GM23338 (cell line): ENCODE measurements around the gene GOLGB1. TPM values are rescaled to one million over a fixed set of nuclear protein-coding genes. Genes with fewer than 3 reads are reported as not detected.

Experiments used
- ATAC-seq: fragments of 200-7000 bp; cut with Tn5 transposase; 3 replicates; pipeline ENCODE4 v1.9.1; 2020
- DNase-seq: peaks from one replicate; pipeline ENCODE4 v3.0.0-alpha.2; 2015; ENCODE audit warnings: low spot score
- H2AFZ ChIP-seq: fragments of 200-600 bp; sonication (generic); 2 replicates; pipeline ENCODE4 v1.8.0; 2016; ENCODE audit warnings: antibody characterized with exemption, mild to moderate bottlenecking, moderate library complexity
- H3F3A ChIP-seq: fragments of 200-600 bp; sonication (generic); replicated peaks from 2 replicates; pipeline ENCODE4 v1.8.0; 2017; ENCODE audit warnings: antibody characterized with exemption, mixed run types, low read depth
- H3K27ac ChIP-seq: fragments of 200-600 bp; sonication (generic); 2 replicates; pipeline ENCODE4 v1.6.1; 2016; ENCODE audit warnings: low read depth
- H3K27me3 ChIP-seq: fragments of 200-600 bp; sonication (generic); 2 replicates; pipeline ENCODE4 v1.8.0; 2016; ENCODE audit warnings: mild to moderate bottlenecking, mixed run types, moderate library complexity; ENCODE audit not compliant: insufficient read depth
- H3K36me3 ChIP-seq: fragments of 200-600 bp; sonication (generic); 2 replicates; pipeline ENCODE4 v1.8.0; 2016; ENCODE audit warnings: mild to moderate bottlenecking; ENCODE audit not compliant: insufficient read depth
- H3K4me1 ChIP-seq: fragments of 200-600 bp; sonication (generic); 2 replicates; pipeline ENCODE4 v1.8.0; 2016; ENCODE audit warnings: mild to moderate bottlenecking, moderate library complexity; ENCODE audit not compliant: insufficient read depth
- H3K4me2 ChIP-seq: fragments of 200-600 bp; sonication (generic); 2 replicates; pipeline ENCODE4 v1.7.1; 2017; ENCODE audit warnings: mixed run types
- H3K4me3 ChIP-seq: fragments of 200-600 bp; sonication (generic); 2 replicates; pipeline ENCODE4 v1.6.1; 2016; ENCODE audit warnings: mixed run types
- H3K79me2 ChIP-seq: fragments of 200-600 bp; sonication (generic); replicated peaks from 2 replicates; pipeline ENCODE4 v1.8.0; 2017; ENCODE audit warnings: mild to moderate bottlenecking; ENCODE audit not compliant: insufficient read depth
- H3K9me2 ChIP-seq: fragments of 200-600 bp; sonication (generic); 2 replicates; pipeline ENCODE4 v1.8.0; 2017; ENCODE audit not compliant: insufficient read depth
- H4K20me1 ChIP-seq: fragments of 200-600 bp; sonication (generic); replicated peaks from 2 replicates; pipeline ENCODE4 v1.8.0; 2017; ENCODE audit warnings: mild to moderate bottlenecking; ENCODE audit not compliant: insufficient read depth
- H3K27ac Mint-ChIP-seq: 2 replicates; pipeline ENCODE4 v1.8.0; 2020; ENCODE audit warnings: inconsistent platforms, mild to moderate bottlenecking, moderate library complexity, mixed read lengths
- H3K27me3 Mint-ChIP-seq: 3 replicates; pipeline ENCODE4 v1.8.0; 2022; ENCODE audit warnings: low read depth, mild to moderate bottlenecking, moderate library complexity, mixed read lengths, inconsistent platforms; ENCODE audit not compliant: insufficient read depth, poor library complexity
- H3K36me3 Mint-ChIP-seq: 3 replicates; pipeline ENCODE4 v1.8.0; 2021; ENCODE audit warnings: low read depth, mild to moderate bottlenecking, inconsistent platforms, moderate library complexity, mixed read lengths
- H3K4me1 Mint-ChIP-seq: 3 replicates; pipeline ENCODE4 v1.8.0; 2020; ENCODE audit warnings: mild to moderate bottlenecking, inconsistent platforms, mixed read lengths
- H3K4me3 Mint-ChIP-seq: 3 replicates; pipeline ENCODE4 v1.8.0; 2021; ENCODE audit warnings: moderate library complexity, mild to moderate bottlenecking, inconsistent platforms, mixed read lengths
- H3K9me3 Mint-ChIP-seq: 3 replicates; pipeline ENCODE4 v1.8.0; 2020; ENCODE audit warnings: moderate library complexity, mild to moderate bottlenecking, inconsistent platforms, mixed read lengths
- CREB1 ChIP-seq: fragments of 250-450 bp; sonication (Bioruptor Pico); IDR thresholded peaks from 2 replicates; pipeline ENCODE4 v1.5.0; 2020; ENCODE audit warnings: low read depth, mild to moderate bottlenecking, moderate library complexity
- CTCF ChIP-seq, 2 experiments: fragments of 200-600 bp in 1 of 2; sonication (generic) in 1 of 2; conservative IDR thresholded peaks; 2 replicates each; pipeline versions ENCODE4 v1.5.1 to v1.6.1; 2016 to 2017; ENCODE audit warnings: antibody characterized with exemption in 2 of 2, low read depth in 2 of 2, mild to moderate bottlenecking in 2 of 2, moderate library complexity in 1 of 2
- ETS1 ChIP-seq: IDR thresholded peaks from 2 replicates; pipeline ENCODE4 v1.6.1; 2016; ENCODE audit warnings: antibody characterized with exemption
- EZH2 ChIP-seq: fragments of 200-600 bp; sonication (generic); IDR thresholded peaks from one replicate; pipeline ENCODE4 v1.8.0; 2017; ENCODE audit warnings: antibody characterized with exemption, mild to moderate bottlenecking, low read depth; ENCODE audit not compliant: unreplicated experiment
- EZH2phosphoT487 ChIP-seq: fragments of 200-600 bp; sonication (generic); IDR thresholded peaks from one replicate; pipeline ENCODE4 v1.8.1; 2018; ENCODE audit warnings: antibody characterized with exemption; ENCODE audit not compliant: unreplicated experiment
- JUNB ChIP-seq: IDR thresholded peaks from one replicate; pipeline ENCODE4 v1.6.1; 2016; ENCODE audit warnings: antibody characterized with exemption; ENCODE audit not compliant: unreplicated experiment
- NANOG ChIP-seq: IDR thresholded peaks from 2 replicates; pipeline ENCODE4 v1.6.1; 2016; ENCODE audit warnings: antibody characterized with exemption, borderline replicate concordance
- POLR2AphosphoS5 ChIP-seq: IDR thresholded peaks from 2 replicates; pipeline ENCODE4 v1.6.1; 2016; ENCODE audit warnings: antibody characterized with exemption, low read depth
- STAT1 ChIP-seq: IDR thresholded peaks from one replicate; pipeline ENCODE4 v1.6.1; 2016; ENCODE audit warnings: antibody characterized with exemption; ENCODE audit not compliant: unreplicated experiment
- ZNF114 ChIP-seq: fragments of 250-450 bp; sonication (Bioruptor Pico); IDR thresholded peaks from 2 replicates; pipeline ENCODE4 v1.5.0; 2020; ENCODE audit warnings: mild to moderate bottlenecking, moderate library complexity
- ZNF331 ChIP-seq: fragments of 250-450 bp; sonication (Bioruptor Pico); IDR thresholded peaks from 2 replicates; pipeline ENCODE4 v1.5.0; 2020; ENCODE audit warnings: low read depth, mild to moderate bottlenecking, moderate library complexity
- ZNF462 ChIP-seq: fragments of 250-450 bp; sonication (Bioruptor Pico); IDR thresholded peaks from 2 replicates; pipeline ENCODE4 v1.5.0; 2020; ENCODE audit warnings: mild to moderate bottlenecking, moderate library complexity
- polyA plus RNA-seq: library from polyadenylated mRNA; unstranded; fragments of >200 nt; fragmentation: Nextera tagmentation; extraction: Ambion mirVana; gene quantifications from 2 replicates; pipeline ENCODE4 v1.2.1, GENCODE V29; 2016
- total RNA-seq: library from RNA; depleted of rRNA; stranded (reverse); fragments of >200 nt; shearing (Covaris generic); gene quantifications from 2 replicates; pipeline ENCODE4 v1.2.3, GENCODE V29; 2014
- TF ChIP-seq, protein P1 (sequence below): IDR thresholded peaks from one replicate; pipeline ENCODE4 v1.6.1; 2018; ENCODE audit warnings: antibody characterized with exemption; ENCODE audit not compliant: unreplicated experiment

Gene GOLGB1
- total and polyA plus RNA-seq, 2 experiments from 2014 or later: 34.5 to 56.8 TPM

- peaks cover 20% of the 10 kb centered on the region for H3K36me3 ChIP-seq
- H3K27me3 Mint-ChIP-seq: no peaks in the 10 kb centered on the region
- H3K9me2 ChIP-seq: no peaks in the 10 kb centered on the region
- no peak overlapping the region for H2AFZ ChIP-seq
- H3K9me3 Mint-ChIP-seq: peaks cover 4% of the 10 kb centered on the region; the same call in 2 of the 3 replicates
- TF ChIP-seq, protein P1, sequence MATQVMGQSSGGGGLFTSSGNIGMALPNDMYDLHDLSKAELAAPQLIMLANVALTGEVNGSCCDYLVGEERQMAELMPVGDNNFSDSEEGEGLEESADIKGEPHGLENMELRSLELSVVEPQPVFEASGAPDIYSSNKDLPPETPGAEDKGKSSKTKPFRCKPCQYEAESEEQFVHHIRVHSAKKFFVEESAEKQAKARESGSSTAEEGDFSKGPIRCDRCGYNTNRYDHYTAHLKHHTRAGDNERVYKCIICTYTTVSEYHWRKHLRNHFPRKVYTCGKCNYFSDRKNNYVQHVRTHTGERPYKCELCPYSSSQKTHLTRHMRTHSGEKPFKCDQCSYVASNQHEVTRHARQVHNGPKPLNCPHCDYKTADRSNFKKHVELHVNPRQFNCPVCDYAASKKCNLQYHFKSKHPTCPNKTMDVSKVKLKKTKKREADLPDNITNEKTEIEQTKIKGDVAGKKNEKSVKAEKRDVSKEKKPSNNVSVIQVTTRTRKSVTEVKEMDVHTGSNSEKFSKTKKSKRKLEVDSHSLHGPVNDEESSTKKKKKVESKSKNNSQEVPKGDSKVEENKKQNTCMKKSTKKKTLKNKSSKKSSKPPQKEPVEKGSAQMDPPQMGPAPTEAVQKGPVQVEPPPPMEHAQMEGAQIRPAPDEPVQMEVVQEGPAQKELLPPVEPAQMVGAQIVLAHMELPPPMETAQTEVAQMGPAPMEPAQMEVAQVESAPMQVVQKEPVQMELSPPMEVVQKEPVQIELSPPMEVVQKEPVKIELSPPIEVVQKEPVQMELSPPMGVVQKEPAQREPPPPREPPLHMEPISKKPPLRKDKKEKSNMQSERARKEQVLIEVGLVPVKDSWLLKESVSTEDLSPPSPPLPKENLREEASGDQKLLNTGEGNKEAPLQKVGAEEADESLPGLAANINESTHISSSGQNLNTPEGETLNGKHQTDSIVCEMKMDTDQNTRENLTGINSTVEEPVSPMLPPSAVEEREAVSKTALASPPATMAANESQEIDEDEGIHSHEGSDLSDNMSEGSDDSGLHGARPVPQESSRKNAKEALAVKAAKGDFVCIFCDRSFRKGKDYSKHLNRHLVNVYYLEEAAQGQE: no peak
- TF ChIP-seq ZNF114: no peak
- TF ChIP-seq NANOG: no peak
- no peak for TF ChIP-seq CREB1
- no peak for TF ChIP-seq EZH2phosphoT487
- no peak for TF ChIP-seq POLR2AphosphoS5
- TF ChIP-seq STAT1: no peak
- no peak for TF ChIP-seq ZNF331
- TF ChIP-seq CTCF (conservative IDR thresholded peaks at IDR 0.05; ENCODE audit: low read depth in 2 of 2): no peak
- no peak for TF ChIP-seq ETS1
- no peak for TF ChIP-seq ZNF462 (CRISPR knock-in tag)
- TF ChIP-seq JUNB: no peak
- no peak for TF ChIP-seq EZH2
- no peaks in the 10 kb centered on the region for H3K4me1 ChIP-seq
- H3K27me3 ChIP-seq: no peaks in the 10 kb centered on the region
- H3K4me2 ChIP-seq: no peak overlapping the region
- no peak overlapping the region for H3K4me3 ChIP-seq
- H3K79me2 ChIP-seq: no peaks in the 10 kb centered on the region
- H3K4me3 Mint-ChIP-seq: no peak overlapping the region
- H3K4me1 Mint-ChIP-seq: no peaks in the 10 kb centered on the region; the same call in 2 of the 3 replicates
- ATAC-seq (no peak), DNase-seq (no peak)
- H3K27ac ChIP-seq: no peak overlapping the region
- H3K27ac Mint-ChIP-seq: no peak overlapping the region
- H3K36me3 Mint-ChIP-seq: peaks cover 51% of the 10 kb centered on the region
- H3F3A ChIP-seq: no peaks in the 10 kb centered on the region
- H4K20me1 ChIP-seq: no peaks in the 10 kb centered on the region
These were observed 58.6 kb downstream of the GOLGB1 start for GRCh38 chr3:121690777-121691405.
